MM.1S (cell line): Measurements from ENCODE around the gene ATL1.

ENCODE experiments used
- CTCF ChIP-seq: fragments of 300-600 bp; sonication (generic); IDR thresholded peaks from 2 replicates; pipeline ENCODE4 v1.5.1; 2016; ENCODE audit warnings: antibody characterized with exemption, low read length, mixed read lengths
- EZH2 ChIP-seq: fragments of 300-600 bp; sonication (generic); optimal IDR thresholded peaks from 2 replicates; pipeline ENCODE3; 2017; ENCODE audit warnings: low read depth, mild to moderate bottlenecking, antibody characterized with exemption, low read length, mixed read lengths

GRCh38 chr14:50606468-50606867 lies 46.5 kb downstream of the ATL1 start:
- TF ChIP-seq CTCF (no peak), EZH2 (no peak)
